Colonic mucosa (tissue), 4 donors: Measurements from ENCODE around the gene TMEM256. TPM values are rescaled to one million over a fixed set of nuclear protein-coding genes. Genes with fewer than 3 reads are reported as not detected.
"Not testable (repeated sequence)": the region's sequence is repeated elsewhere in the genome, so short reads cannot be mapped to it uniquely, and the experiment has no call there.

Experiments
- DNase-seq: peaks from one replicate; pipeline ENCODE4 v3.0.0-alpha.2; 2020
- H3K27ac ChIP-seq: fragments of 200-600 bp; one replicate; pipeline ENCODE4 v1.8.0; 2021
- H3K27me3 ChIP-seq: fragments of 200-600 bp; one replicate; pipeline ENCODE4 v1.8.0; 2021
- H3K36me3 ChIP-seq: fragments of 200-600 bp; one replicate; pipeline ENCODE4 v1.8.0; 2021
- H3K4me1 ChIP-seq: fragments of 200-600 bp; one replicate; pipeline ENCODE4 v1.8.0; 2021; ENCODE audit warnings: mild to moderate bottlenecking
- H3K4me3 ChIP-seq: fragments of 200-600 bp; one replicate; pipeline ENCODE4 v1.8.0; 2021
- H3K9ac ChIP-seq, 2 donors: one replicate each; pipeline ENCODE4 v1.7.0; 2013; ENCODE audit warnings: control low read depth in 2 of 2, low read depth in 2 of 2, low read length in 2 of 2
- H3K9me3 ChIP-seq: fragments of 200-600 bp; one replicate; pipeline ENCODE4 v1.8.0; 2021
- CTCF ChIP-seq: fragments of 200-600 bp; IDR thresholded peaks from one replicate; pipeline ENCODE4 v1.8.0; 2022; ENCODE audit warnings: antibody characterized with exemption, mild to moderate bottlenecking
- intact Hi-C: fragments of 100-400 bp; cut with DNase I; formaldehyde crosslinking; loops from one replicate; pipeline ENCODE4 v1.14.1; 2022
- total RNA-seq, 2 donors: library from RNA; stranded (reverse); fragmentation: NEBNext Ultra II Directional in 1 of 2; extraction: Animal tissue kit (Norgen Biotek cat#: 25700) in 1 of 2; gene quantifications; one replicate each; pipeline ENCODE4 v1.2.1, GENCODE V29; 2021
- donor health status: healthy.
- donor health status: DM: no; HTN: no; CAD: no.
- donor health status: DM: no; HTN: no; CAD: no.

The TMEM256 gene
- total RNA-seq, 2 donors from 2014 or later: 88.2 to 101 TPM

DNA sequence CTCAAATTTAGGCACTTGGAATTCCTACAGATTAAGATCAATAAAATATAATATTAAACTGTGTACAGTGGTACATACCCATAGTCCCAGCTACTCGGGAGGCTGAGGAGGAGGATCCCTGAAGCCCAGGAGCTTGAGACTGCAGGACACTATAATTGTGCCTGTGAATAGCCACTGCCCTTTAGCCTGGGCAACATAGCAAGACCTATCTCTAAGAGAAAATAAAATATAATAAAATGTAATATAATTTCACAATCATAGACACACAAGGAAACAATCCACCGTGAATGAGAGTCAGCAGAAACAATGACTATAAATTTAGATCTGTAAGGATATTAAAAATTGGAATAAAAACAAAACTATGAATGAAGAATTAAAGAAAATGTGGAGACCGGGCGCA is 33.0 kb downstream of the TMEM256 start:
- H3K27ac ChIP-seq: no peak overlapping the region
- DNase-seq: no peak
- no peaks in the 10 kb centered on the region for H3K9me3 ChIP-seq
- no peak overlapping the region for H3K4me3 ChIP-seq
- no peaks in the 10 kb centered on the region for H3K27me3 ChIP-seq
- TF ChIP-seq CTCF: no peak
- H3K36me3 ChIP-seq: no peaks in the 10 kb centered on the region
- intact Hi-C loops: no loop called here
- no peaks in the 10 kb centered on the region for H3K4me1 ChIP-seq
- H3K9ac ChIP-seq: no peak overlapping the region

DNA sequence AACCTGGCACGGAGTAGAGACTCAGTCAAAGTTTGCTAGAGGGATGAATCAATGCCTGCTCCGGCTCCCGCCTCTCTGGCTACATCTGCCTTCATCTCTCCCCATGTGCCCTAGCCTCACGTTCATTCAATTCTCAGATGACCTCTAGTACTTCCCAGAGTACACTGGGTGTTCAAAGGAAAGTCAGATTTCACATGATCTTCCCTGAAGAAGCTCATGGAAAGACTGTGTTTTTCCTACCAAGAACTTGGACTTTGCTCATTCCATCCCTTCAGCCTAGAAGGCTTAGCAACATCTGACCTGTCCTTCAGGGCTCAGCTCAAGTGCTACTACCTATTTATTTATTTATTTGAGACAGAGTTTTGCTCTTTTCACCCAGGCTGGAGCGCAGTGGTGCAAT is 34.1 kb downstream of the TMEM256 start:
- no peaks in the 10 kb centered on the region for H3K9me3 ChIP-seq
- no peak for DNase-seq
- H3K27me3 ChIP-seq: no peaks in the 10 kb centered on the region
- no peak for TF ChIP-seq CTCF
- intact Hi-C loops: no loop called here
- H3K27ac ChIP-seq: no peak overlapping the region
- H3K4me3 ChIP-seq: no peak overlapping the region
- no peak overlapping the region for H3K9ac ChIP-seq
- H3K4me1 ChIP-seq: no peaks in the 10 kb centered on the region
- no peaks in the 10 kb centered on the region for H3K36me3 ChIP-seq

DNA sequence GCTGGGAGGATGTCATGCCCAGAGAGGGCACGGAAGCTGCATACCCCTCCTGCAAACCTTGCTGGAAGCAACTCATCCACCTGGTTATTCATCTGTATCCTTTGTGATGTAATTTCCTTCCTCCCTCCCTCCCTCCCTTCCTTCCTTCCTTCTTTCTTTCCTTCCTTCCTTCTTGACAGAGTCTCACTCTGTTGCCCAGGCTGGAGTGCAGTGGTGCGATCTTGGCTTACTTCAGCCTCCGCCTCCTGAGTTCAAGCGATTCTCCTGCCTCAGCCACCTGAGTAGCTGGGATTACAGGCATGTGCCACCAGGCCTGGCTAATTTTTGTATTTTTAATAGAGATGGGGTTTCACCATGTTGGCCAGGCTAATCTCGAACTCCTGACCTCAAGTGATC is 35.3 kb downstream of the TMEM256 start:
- H3K27me3 ChIP-seq, H3K4me3 ChIP-seq, H3K4me1 ChIP-seq, intact Hi-C loops, H3K27ac ChIP-seq, H3K9ac ChIP-seq, H3K9me3 ChIP-seq, DNase-seq, H3K36me3 ChIP-seq: not testable (repeated sequence)

GRCh38 chr17:7367918-7368598 is 35.8 kb downstream of the TMEM256 start:
- H3K27ac ChIP-seq: no peak overlapping the region
- no peaks in the 10 kb centered on the region for H3K36me3 ChIP-seq
- TF ChIP-seq CTCF: no peak
- H3K9me3 ChIP-seq: no peaks in the 10 kb centered on the region
- no peak for DNase-seq
- H3K4me3 ChIP-seq: no peak overlapping the region
- H3K4me1 ChIP-seq: no peaks in the 10 kb centered on the region
- no peak overlapping the region for H3K9ac ChIP-seq
- intact Hi-C loops: no loop called here
- H3K27me3 ChIP-seq: no peaks in the 10 kb centered on the region

DNA sequence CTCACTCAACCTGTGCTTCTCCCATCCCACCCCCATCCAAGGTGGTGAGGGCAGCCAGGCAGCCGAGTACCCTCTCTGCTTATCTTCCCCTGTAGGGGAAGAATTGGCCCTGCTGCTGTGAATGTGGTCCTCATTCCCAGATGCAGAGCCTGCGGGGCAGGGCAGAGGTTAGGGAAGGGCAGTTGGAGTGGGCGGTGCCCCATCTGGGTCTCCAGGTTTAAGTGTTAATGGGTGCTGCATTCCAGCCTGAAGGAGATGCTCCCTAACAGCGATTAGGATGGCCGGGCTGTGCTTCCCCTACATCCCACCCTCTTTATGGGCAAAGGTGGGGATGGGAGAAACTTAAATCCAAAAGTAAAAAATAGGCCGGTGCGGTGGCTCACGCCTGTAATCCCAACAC is 36.8 kb downstream of the TMEM256 start:
- H3K36me3 ChIP-seq: no peaks in the 10 kb centered on the region
- H3K27ac ChIP-seq: no peak overlapping the region
- no peak overlapping the region for H3K9ac ChIP-seq
- intact Hi-C loops: no loop called here
- H3K4me3 ChIP-seq: no peak overlapping the region
- TF ChIP-seq CTCF: no peak
- no peaks in the 10 kb centered on the region for H3K9me3 ChIP-seq
- no peaks in the 10 kb centered on the region for H3K27me3 ChIP-seq
- DNase-seq: no peak
- no peaks in the 10 kb centered on the region for H3K4me1 ChIP-seq

DNA sequence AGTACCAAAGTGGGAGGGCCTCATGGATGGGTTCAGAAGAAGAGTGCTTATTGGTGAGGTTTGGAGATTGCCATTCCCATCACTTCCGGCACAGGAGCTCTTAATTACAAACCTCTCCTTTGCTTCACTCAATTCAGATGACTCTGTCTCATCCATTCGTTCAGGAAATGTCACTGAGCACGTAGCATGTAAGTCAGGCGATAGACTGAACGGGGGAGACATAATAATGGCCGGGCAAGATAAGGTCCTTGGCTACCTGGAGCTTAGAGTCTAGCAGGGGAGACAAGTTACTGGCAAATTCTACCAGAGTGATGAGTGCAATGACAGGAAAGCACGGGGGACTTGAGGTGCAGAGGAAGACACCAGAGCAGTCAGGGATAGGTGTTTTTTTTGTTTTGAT is 37.9 kb downstream of the TMEM256 start:
- H3K36me3 ChIP-seq, H3K4me3 ChIP-seq, H3K27ac ChIP-seq, DNase-seq, H3K27me3 ChIP-seq, intact Hi-C loops, H3K9me3 ChIP-seq, H3K9ac ChIP-seq, H3K4me1 ChIP-seq: not testable (repeated sequence)
